ENCODE results near the gene TRIM9.

The TRIM9 gene

DNA sequence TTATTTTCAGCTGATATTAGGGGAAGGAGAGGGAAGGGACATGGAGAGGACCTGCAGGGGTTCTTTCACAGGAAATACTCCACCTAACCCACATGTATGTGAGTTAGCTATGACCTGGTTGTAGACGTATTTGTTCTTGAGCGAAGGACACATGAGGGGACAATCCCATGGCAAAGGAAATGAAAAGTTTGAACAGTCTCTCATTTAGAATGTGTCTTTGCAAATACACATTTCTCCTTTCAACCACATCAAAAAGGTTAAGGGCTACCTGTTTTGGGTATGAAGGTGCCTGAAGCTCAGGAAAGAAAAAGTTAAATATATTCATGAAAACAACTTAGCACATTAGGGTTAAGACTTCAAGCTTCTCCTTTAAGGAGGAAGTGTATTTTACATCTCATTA, 158.0 kb downstream of the TRIM9 start:
- TF ChIP-seq, protein P1, sequence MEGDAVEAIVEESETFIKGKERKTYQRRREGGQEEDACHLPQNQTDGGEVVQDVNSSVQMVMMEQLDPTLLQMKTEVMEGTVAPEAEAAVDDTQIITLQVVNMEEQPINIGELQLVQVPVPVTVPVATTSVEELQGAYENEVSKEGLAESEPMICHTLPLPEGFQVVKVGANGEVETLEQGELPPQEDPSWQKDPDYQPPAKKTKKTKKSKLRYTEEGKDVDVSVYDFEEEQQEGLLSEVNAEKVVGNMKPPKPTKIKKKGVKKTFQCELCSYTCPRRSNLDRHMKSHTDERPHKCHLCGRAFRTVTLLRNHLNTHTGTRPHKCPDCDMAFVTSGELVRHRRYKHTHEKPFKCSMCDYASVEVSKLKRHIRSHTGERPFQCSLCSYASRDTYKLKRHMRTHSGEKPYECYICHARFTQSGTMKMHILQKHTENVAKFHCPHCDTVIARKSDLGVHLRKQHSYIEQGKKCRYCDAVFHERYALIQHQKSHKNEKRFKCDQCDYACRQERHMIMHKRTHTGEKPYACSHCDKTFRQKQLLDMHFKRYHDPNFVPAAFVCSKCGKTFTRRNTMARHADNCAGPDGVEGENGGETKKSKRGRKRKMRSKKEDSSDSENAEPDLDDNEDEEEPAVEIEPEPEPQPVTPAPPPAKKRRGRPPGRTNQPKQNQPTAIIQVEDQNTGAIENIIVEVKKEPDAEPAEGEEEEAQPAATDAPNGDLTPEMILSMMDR (IDR thresholded peaks at IDR 0.05; ENCODE audit: extremely low read depth, missing control alignments): no peak
- no peak for DNase-seq (ENCODE audit: low spot score)

DNA sequence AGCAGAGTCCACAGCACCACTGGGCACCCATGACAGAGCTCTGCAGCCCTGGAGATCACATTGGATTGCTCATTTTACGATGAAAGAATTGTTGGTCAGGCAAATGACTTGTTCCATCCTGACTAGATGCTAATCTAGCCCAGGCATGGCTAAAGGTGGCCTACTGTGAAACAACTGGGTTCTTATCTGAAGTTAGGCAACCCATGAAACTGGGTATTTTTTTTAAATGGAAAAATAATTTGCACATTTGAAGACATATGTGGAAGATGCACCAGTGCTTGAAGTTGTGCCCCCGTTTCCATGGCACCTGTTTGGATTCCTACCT, 158.9 kb downstream of the TRIM9 start:
- no peak for DNase-seq (ENCODE audit: low spot score)
- TF ChIP-seq, protein P1 (IDR thresholded peaks at IDR 0.05; ENCODE audit: extremely low read depth, missing control alignments): no peak

DNA sequence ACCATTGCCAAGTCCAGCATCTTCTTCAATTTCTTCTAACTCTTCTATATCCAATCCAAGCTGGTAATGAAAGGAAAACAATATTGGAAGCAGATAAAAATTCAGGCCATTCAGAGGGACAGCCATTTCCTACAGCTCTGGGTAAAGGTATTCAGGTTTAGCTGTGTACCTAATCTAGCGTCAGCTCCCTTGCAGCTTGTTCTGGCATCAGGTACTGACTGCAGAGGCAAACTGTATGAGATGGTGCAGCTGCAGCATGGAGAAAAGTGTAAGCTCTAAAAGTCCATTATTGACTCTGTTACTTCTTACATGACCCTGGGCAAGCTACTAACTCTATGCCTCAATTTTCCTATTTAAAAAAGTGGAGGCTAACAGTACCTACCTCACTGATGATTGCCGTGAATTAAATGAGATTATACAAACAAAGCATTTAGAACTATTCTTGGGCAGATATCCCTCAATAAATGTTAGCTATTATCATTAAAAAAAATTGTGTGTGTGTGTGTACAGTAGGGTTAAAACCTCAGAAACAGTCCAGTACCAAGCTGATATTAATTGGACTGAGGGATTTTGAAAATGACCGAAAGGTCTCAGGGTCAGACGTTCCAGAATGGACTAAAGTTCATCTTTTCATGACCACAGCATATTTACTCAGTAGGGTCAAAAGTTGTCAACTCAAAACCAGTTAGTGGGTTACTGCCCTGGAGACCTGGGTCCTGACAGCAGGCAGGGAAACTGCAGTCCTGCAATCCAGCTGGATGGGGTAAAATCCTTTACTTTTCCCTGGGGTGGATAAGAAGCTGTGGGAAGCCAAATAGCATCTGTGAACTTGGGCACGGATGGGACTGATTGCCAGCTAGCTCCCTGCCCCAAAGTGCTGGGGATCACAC, 159.5 kb downstream of the TRIM9 start:
- TF ChIP-seq, protein P1 (IDR thresholded peaks at IDR 0.05; ENCODE audit: extremely low read depth, missing control alignments): no peak
- DNase-seq (ENCODE audit: low spot score): no peak

DNA sequence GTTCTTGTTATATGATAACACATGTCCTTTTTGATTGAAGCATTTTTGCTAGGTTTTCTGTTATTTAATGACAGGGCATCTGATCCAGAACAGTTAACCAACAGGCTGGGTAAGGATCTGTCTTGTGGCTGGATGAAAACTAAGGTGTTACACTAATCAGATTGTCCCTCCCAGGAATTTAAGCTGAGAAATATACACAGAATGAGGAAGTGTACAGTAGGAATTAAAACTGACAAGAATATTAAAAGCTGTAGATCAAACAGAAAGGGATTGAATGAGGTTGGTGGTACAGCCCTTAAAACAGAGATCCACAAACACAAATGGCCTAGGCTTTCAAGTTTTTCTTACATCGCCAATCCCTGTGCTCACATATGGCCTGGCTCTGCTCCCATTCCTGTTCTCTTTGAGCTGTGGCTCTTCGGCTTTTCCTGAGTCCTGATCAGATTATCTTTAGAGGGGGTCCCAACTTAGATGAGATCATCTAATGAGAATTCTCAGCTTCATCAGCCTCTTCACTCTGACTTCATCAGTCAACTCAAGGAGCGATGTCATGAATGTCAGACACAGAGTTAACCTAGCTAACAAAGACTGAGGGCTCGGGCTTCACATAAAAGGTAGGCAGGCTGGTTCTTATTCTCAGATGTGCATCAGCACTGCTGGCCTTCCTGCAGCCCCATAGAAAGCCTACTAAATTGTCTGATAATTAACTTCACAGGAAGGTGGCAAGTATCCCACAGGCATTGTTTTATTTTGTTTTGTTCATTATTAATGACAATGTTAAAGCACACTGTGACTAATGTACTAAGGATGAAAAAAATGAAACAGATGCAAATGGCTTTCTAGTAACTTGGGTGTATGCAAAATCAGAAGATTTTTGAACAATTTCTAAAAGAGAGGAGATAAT, 162.1 kb downstream of the TRIM9 start:
- TF ChIP-seq, protein P1 (IDR thresholded peaks at IDR 0.05; ENCODE audit: extremely low read depth, missing control alignments): no peak
- no peak for DNase-seq (ENCODE audit: low spot score)

DNA sequence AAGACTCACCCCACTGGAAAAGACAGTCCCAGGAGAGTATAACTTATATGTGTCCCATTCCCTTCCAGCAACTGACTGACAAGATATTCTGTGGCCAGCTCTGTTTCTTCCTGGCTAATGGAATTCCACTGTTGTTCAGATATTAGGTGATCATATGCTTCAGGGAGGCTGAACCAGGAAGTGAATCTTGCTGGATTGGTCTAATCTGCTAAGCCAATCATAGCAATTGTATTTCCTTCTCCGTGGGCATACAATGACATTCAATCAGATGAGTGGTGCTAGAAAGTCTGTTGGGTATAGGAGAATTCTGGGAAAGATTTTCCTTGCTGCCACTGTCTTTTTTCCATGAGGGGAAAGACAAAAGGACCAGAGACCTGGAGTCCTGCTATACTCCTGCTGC, 162.7 kb downstream of the TRIM9 start:
- DNase-seq (ENCODE audit: low spot score): no peak
- TF ChIP-seq, protein P1 (IDR thresholded peaks at IDR 0.05; ENCODE audit: extremely low read depth, missing control alignments): no peak

DNA sequence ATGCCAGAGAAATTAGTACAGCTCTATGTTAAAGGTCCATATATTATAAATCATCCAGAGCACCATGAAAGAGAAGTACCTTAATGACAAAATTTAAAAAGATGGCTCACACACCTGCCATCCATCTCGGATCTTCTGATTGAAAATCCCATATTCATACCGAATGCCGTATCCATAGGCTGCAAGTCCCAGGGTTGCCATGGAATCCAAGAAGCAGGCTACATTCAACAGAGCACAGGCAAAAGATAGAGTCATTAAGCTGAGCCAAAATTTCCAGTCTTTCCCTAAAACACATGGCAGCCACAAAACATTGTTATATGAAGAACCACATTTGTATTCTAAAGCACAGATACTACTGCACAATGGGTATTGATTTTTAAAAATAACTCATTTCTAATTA, 163.3 kb downstream of the TRIM9 start:
- TF ChIP-seq, protein P1 (IDR thresholded peaks at IDR 0.05; ENCODE audit: extremely low read depth, missing control alignments): no peak
- DNase-seq (ENCODE audit: low spot score): no peak

DNA sequence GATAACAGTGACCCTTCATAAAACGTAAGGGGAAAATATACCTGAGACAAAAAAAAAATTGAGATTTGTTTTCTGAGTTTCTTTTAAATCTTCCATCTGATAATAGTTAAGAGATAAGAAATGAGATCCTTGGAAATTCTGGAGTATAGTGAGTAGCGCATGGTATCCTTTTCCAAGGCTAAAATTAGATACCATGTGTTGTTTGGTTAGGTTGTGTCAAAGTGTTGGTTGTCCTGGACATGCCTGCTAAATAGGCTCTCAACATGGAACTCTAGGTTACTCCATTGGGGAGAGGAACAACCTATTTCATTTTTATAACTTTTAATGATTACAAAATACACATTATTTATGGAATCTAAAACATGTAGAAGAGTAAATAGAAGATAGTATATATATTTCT, 165.4 kb downstream of the TRIM9 start:
- DNase-seq (ENCODE audit: low spot score): no peak
- TF ChIP-seq, protein P1 (IDR thresholded peaks at IDR 0.05; ENCODE audit: extremely low read depth, missing control alignments): no peak

Data from GM20000 (cell line).